ENCODE results near the gene IL3. TPM values are rescaled to one million over a fixed set of nuclear protein-coding genes. Genes with fewer than 3 reads are reported as not detected.

The IL3 gene
- total RNA-seq, 3 donors from 2014 or later (not counting 1 experiment from before 2014, with no cell fraction given): not detected

GRCh38 chr5:132012371-132013005 lies 48.0 kb upstream of the IL3 start:
- Histone ChIP-seq H3K36me3 (ENCODE audit: control insufficient read depth, insufficient read depth, low read length) (no peaks in the 10 kb centered on the region), H3K27me3 (ENCODE audit: control insufficient read depth, insufficient read depth, low read length) (peaks cover 26% of the 10 kb centered on the region), H3K27ac (ENCODE audit: low read length) (no peak overlapping the region), H3K4me1 (ENCODE audit: control insufficient read depth, insufficient read depth, low read length) (peaks cover 36% of the 10 kb centered on the region), H3K4me3 (ENCODE audit: low read length) (no peak overlapping the region), H3K9me3 (ENCODE audit: control insufficient read depth, insufficient read depth, low read length) (no peaks in the 10 kb centered on the region)
- TF ChIP-seq, protein P1, sequence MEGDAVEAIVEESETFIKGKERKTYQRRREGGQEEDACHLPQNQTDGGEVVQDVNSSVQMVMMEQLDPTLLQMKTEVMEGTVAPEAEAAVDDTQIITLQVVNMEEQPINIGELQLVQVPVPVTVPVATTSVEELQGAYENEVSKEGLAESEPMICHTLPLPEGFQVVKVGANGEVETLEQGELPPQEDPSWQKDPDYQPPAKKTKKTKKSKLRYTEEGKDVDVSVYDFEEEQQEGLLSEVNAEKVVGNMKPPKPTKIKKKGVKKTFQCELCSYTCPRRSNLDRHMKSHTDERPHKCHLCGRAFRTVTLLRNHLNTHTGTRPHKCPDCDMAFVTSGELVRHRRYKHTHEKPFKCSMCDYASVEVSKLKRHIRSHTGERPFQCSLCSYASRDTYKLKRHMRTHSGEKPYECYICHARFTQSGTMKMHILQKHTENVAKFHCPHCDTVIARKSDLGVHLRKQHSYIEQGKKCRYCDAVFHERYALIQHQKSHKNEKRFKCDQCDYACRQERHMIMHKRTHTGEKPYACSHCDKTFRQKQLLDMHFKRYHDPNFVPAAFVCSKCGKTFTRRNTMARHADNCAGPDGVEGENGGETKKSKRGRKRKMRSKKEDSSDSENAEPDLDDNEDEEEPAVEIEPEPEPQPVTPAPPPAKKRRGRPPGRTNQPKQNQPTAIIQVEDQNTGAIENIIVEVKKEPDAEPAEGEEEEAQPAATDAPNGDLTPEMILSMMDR (IDR thresholded peaks at IDR 0.05): no peak
- peaks cover 21 to 39% of the 10 kb centered on the region in 2 donors for H3K4me1 Mint-ChIP-seq
- DNase-seq: peak; percentile 22 to 37
- 50% methylated on average over 6 of the region's 7 CpGs for WGBS (ENCODE audit: insufficient coverage)
- peak overlapping the region; percentile 50 for H3K4me3 Mint-ChIP-seq
- H3K36me3 Mint-ChIP-seq: no peaks in the 10 kb centered on the region
- no peaks in the 10 kb centered on the region for H3K9me3 Mint-ChIP-seq
- H3K27me3 Mint-ChIP-seq (ENCODE audit: low read depth in 2 of 2): peaks cover 41 to 42% of the 10 kb centered on the region in 2 donors
- intact Hi-C loops (cut with micrococcal nuclease): loop anchor here (5.0 kb wide), 2 partner anchors 215 to 375 kb away; partner anchors contain the start of genes FNIP1 and RAPGEF6
- no peak for ATAC-seq
- peak overlapping the region in 1 of 2 donors; percentile 58 for H3K27ac Mint-ChIP-seq

DNA sequence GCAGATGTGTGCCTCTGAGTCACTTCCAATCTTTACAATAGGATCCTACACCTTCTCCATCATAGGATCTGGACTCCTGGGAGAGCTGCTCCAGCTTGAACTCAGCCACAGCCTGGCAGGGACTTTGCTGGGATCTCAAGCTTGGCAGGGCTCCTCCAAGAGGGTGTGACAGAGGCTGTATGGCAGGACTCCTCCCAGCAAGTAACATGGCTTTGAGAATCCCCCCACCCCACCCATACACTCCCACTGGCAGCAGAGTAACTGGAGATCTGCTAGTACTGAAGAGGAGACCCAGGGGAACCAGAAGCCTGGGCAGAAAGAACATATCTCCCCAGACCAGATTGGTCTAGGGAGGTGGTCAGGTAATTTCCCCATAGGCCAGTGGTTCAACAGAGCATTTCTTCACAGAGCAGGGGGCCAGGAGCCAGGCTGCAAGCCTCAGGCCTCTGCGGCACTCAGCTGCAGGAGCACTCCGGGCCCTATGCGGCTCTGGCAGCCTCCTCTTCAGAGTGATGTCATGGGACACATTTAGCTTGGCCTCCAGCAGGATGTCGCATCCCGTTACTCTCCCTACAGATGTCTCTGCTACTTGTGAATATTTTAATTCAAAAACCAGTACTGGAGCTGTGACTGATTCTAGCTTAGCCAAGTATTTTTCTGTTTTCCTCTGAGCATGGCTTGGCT lies 47.3 kb upstream of the IL3 start:
- WGBS (ENCODE audit: insufficient coverage): 96% methylated on average over 5 of the region's 5 CpGs
- DNase-seq: peak in 1 of 2 donors; percentile 6

DNA sequence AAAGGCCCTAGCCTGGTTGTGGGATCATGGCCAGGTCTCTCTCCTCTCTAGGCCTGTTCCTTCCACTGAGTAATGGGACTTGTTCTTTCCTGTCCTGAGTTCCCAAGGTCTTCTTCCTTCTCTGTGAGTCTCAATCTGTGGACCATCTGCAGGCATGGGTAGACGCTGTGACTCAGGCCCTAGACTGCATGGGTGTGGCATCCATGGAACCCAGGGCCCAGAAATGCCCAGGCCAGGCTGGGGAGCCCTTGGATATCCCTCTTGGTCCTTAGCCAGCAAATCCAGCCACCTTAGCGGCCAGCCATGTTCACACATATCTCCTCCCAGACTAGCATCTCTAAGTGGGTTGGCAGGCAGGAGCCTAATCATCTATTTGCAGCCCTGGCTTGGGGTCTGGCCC lies 46.7 kb upstream of the IL3 start:
- Mint-ChIP-seq H3K27me3 (ENCODE audit: low read depth in 2 of 2) (peaks cover 34 to 43% of the 10 kb centered on the region in 2 donors), H3K4me3 (peak overlapping the region; percentile 36), H3K36me3 (no peaks in the 10 kb centered on the region), H3K9me3 (no peaks in the 10 kb centered on the region), H3K27ac (no peak overlapping the region), H3K4me1 (peaks cover 23 to 35% of the 10 kb centered on the region in 2 donors)
- ATAC-seq (no peak), DNase-seq (peak in 1 of 2 donors; percentile 12)
- Histone ChIP-seq H3K27me3 (ENCODE audit: control insufficient read depth, insufficient read depth, low read length) (peaks cover 24% of the 10 kb centered on the region), H3K4me1 (ENCODE audit: control insufficient read depth, insufficient read depth, low read length) (peaks cover 43% of the 10 kb centered on the region), H3K27ac (ENCODE audit: low read length) (no peak overlapping the region), H3K4me3 (ENCODE audit: low read length) (no peak overlapping the region), H3K9me3 (ENCODE audit: control insufficient read depth, insufficient read depth, low read length) (no peaks in the 10 kb centered on the region), H3K36me3 (ENCODE audit: control insufficient read depth, insufficient read depth, low read length) (no peaks in the 10 kb centered on the region)
- intact Hi-C loops (cut with micrococcal nuclease): loop anchor here (5.0 kb wide), 2 partner anchors 216 to 376 kb away; partner anchors contain the start of genes FNIP1 and RAPGEF6
- TF ChIP-seq, protein P1 (IDR thresholded peaks at IDR 0.05): no peak
- WGBS (ENCODE audit: insufficient coverage): 86% methylated on average over 2 of the region's 2 CpGs

More for the DNA sequence above, 47.3 kb upstream of the IL3 start:
- no peak overlapping the region for H3K4me3 Mint-ChIP-seq
- Histone ChIP-seq H3K4me1 (ENCODE audit: control insufficient read depth, insufficient read depth, low read length) (peaks cover 39% of the 10 kb centered on the region), H3K9me3 (ENCODE audit: control insufficient read depth, insufficient read depth, low read length) (no peaks in the 10 kb centered on the region), H3K4me3 (ENCODE audit: low read length) (no peak overlapping the region), H3K27me3 (ENCODE audit: control insufficient read depth, insufficient read depth, low read length) (peaks cover 26% of the 10 kb centered on the region), H3K36me3 (ENCODE audit: control insufficient read depth, insufficient read depth, low read length) (no peaks in the 10 kb centered on the region), H3K27ac (ENCODE audit: low read length) (no peak overlapping the region)
- H3K4me1 Mint-ChIP-seq: peaks cover 23 to 41% of the 10 kb centered on the region in 2 donors
- peaks cover 40 to 48% of the 10 kb centered on the region in 2 donors for H3K27me3 Mint-ChIP-seq (ENCODE audit: low read depth in 2 of 2)
- ATAC-seq: no peak
- H3K27ac Mint-ChIP-seq: peak overlapping the region in 1 of 2 donors; percentile 58
- H3K9me3 Mint-ChIP-seq: no peaks in the 10 kb centered on the region
- H3K36me3 Mint-ChIP-seq: no peaks in the 10 kb centered on the region
- TF ChIP-seq, protein P1 (IDR thresholded peaks at IDR 0.05): no peak
- intact Hi-C loops (cut with micrococcal nuclease): loop anchor here (5.0 kb wide), 2 partner anchors 216 to 376 kb away; partner anchors contain the start of genes FNIP1 and RAPGEF6
